HCT116 (cell line): Measurements from ENCODE around the gene RAB6C. TPM values are rescaled to one million over a fixed set of nuclear protein-coding genes. Genes with fewer than 3 reads are reported as not detected.
"Not testable (repeated sequence)": the region's sequence is repeated elsewhere in the genome, so short reads cannot be mapped to it uniquely, and the experiment has no call there.

Experiments used
- ATAC-seq: fragments of 200-7000 bp; cut with Tn5 transposase; 2 replicates; pipeline ENCODE4 v1.9.1; 2020; ENCODE audit warnings: mild to moderate bottlenecking, moderate library complexity
- BruUV-seq: library from RNA; stranded (reverse); fragments of 400-500 nt; replicated peaks from 2 replicates; lab custom pipeline; 2021; lab: Mats Ljungman, UMichigan
- CTCF ChIA-PET: fragments of 300-600 bp; sonication (Branson Sonifier 250); formaldehyde crosslinking; loops from one replicate; lab custom pipeline; 2021; ENCODE audit warnings: antibody characterized with exemption; lab: Charles Lee
- POLR2A ChIA-PET: fragments of 300-600, 350-600 bp; sonication (Branson Sonifier 250); formaldehyde crosslinking; loops from one replicate; lab custom pipeline; 2021; ENCODE audit warnings: antibody characterized with exemption; lab: Charles Lee
- RAD21 ChIA-PET, 2 experiments: fragments of 300-600 bp; sonication (Branson Sonifier 250); formaldehyde crosslinking; loops; one replicate each; lab custom pipeline; 2023; ENCODE audit warnings: low total read pairs in 2 of 2; ENCODE audit not compliant: uncharacterized antibody in 2 of 2, unreplicated experiment in 2 of 2, low non-redundant PET in 1 of 2; lab: Charles Lee
- DNase-seq: peaks from one replicate; pipeline ENCODE4 v3.0.0-alpha.2; 2010; ENCODE audit warnings: low read depth, low spot score
- H2AFZ ChIP-seq: fragments of 200-600 bp; shearing (Covaris generic), sonication (generic); 2 replicates; pipeline ENCODE4 v1.6.1; 2017; ENCODE audit warnings: low read depth, mixed run types, mixed read lengths, antibody characterized with exemption, low read length; ENCODE audit not compliant: poor library complexity, severe bottlenecking
- H3K27ac ChIP-seq: 2 replicates; pipeline ENCODE4 v1.5.1; 2012; ENCODE audit warnings: low read depth, low read length
- H3K27me3 ChIP-seq: fragments of 200-600 bp; sonication (generic); 2 replicates; pipeline ENCODE4 v1.6.1; 2016; ENCODE audit warnings: mixed run types, low read length, mixed read lengths; ENCODE audit not compliant: insufficient read depth
- H3K36me3 ChIP-seq, 2 experiments: fragments of 200-500 bp in 1 of 2; fragments of 200-600 bp in 1 of 2; sonication (Bioruptor generic) in 1 of 2; sonication (generic) in 1 of 2; 2 replicates each; pipeline versions ENCODE4 v1.5.1 to v1.6.1; 2014 to 2016; ENCODE audit warnings: low read length in 2 of 2, inconsistent platforms in 1 of 2, mixed read lengths in 1 of 2, mixed run types in 1 of 2; ENCODE audit not compliant: insufficient read depth in 2 of 2, control insufficient read depth in 1 of 2
- H3K4me1 ChIP-seq, 2 experiments: fragments of 200-600 bp in 1 of 2; sonication (generic) in 1 of 2; 2 replicates each; pipeline versions ENCODE4 v1.5.1 to v1.6.1; 2012 to 2017; ENCODE audit warnings: low read length in 2 of 2, inconsistent platforms in 1 of 2, mild to moderate bottlenecking in 1 of 2, mixed read lengths in 1 of 2, mixed run types in 1 of 2, moderate library complexity in 1 of 2; ENCODE audit not compliant: insufficient read depth in 2 of 2, control insufficient read depth in 1 of 2
- H3K4me2 ChIP-seq: fragments of 200-600 bp; sonication (generic); 2 replicates; pipeline ENCODE4 v1.6.1; 2017; ENCODE audit warnings: mixed run types, low read length, mixed read lengths
- H3K4me3 ChIP-seq, 2 experiments: fragments of 200-600 bp in 1 of 2; sonication (generic) in 1 of 2; replicated peaks in 1 of 2; 2 replicates each; pipeline ENCODE4 v1.5.1; 2011 to 2016; ENCODE audit warnings: low read length in 2 of 2, control low read depth in 1 of 2, low read depth in 1 of 2, mild to moderate bottlenecking in 1 of 2, mixed read lengths in 1 of 2, mixed run types in 1 of 2
- H3K79me2 ChIP-seq: fragments of 200-600 bp; sonication (generic); 2 replicates; pipeline ENCODE4 v1.6.1; 2017; ENCODE audit warnings: mild to moderate bottlenecking, mixed run types, low read length, moderate library complexity, mixed read lengths; ENCODE audit not compliant: insufficient read depth
- H3K9ac ChIP-seq: fragments of 200-600 bp; sonication (generic); 2 replicates; pipeline ENCODE4 v1.6.1; 2016; ENCODE audit warnings: low read length, mixed read lengths
- H3K9me2 ChIP-seq: fragments of 200-600 bp; sonication (generic), shearing (Covaris generic); 2 replicates; pipeline ENCODE4 v1.6.1; 2017; ENCODE audit warnings: mixed run types, mild to moderate bottlenecking, moderate library complexity; ENCODE audit not compliant: insufficient read depth
- H3K9me3 ChIP-seq, 2 experiments: fragments of 200-500 bp in 1 of 2; fragments of 200-600 bp in 1 of 2; sonication (Bioruptor generic) in 1 of 2; sonication (generic) in 1 of 2; 2 replicates each; pipeline ENCODE4 v1.6.1; 2014 to 2017; ENCODE audit warnings: low read length in 2 of 2, mixed read lengths in 2 of 2, inconsistent platforms in 1 of 2, low read depth in 1 of 2, mild to moderate bottlenecking in 1 of 2, mixed run types in 1 of 2, moderate library complexity in 1 of 2; ENCODE audit not compliant: control insufficient read depth in 1 of 2, insufficient read depth in 1 of 2
- H4K20me1 ChIP-seq: fragments of 200-600 bp; sonication (generic), shearing (Covaris generic); 2 replicates; pipeline ENCODE4 v1.6.1; 2017; ENCODE audit warnings: mixed run types, mild to moderate bottlenecking, moderate library complexity; ENCODE audit not compliant: insufficient read depth
- CEBPB ChIP-seq: IDR thresholded peaks from 2 replicates; pipeline ENCODE4 v1.6.1; 2012; ENCODE audit warnings: low read depth
- EZH2phosphoT487 ChIP-seq: fragments of 200-600 bp; IDR thresholded peaks from 2 replicates; pipeline ENCODE4 v1.6.1; 2018; ENCODE audit warnings: antibody characterized with exemption, borderline replicate concordance
- intact Hi-C: fragments of 100-400 bp; cut with micrococcal nuclease; formaldehyde crosslinking; loops from 2 replicates; pipeline ENCODE4 v1.10.0; 2022
- total RNA-seq: library from RNA; stranded (reverse); gene quantifications from one replicate; pipeline ENCODE4 v1.2.1, GENCODE V29; 2021; ENCODE audit not compliant: unreplicated experiment

Gene RAB6C
- total RNA-seq, 1 experiment from 2014 or later = not detected

- TF ChIP-seq EZH2phosphoT487 (no peak), CEBPB (no peak)
Observed at GRCh38 chr2:129945557-129945956, 33.9 kb upstream of the RAB6C start (continued).

GRCh38 chr2:129947712-129948111 lies 31.8 kb upstream of the RAB6C start:
- ATAC-seq, H3K36me3 ChIP-seq, DNase-seq, H3K27ac ChIP-seq, H4K20me1 ChIP-seq, POLR2A ChIA-PET, H3K27me3 ChIP-seq, H3K4me1 ChIP-seq, RAD21 ChIA-PET, CTCF ChIA-PET, BruUV-seq, H3K9me3 ChIP-seq, H3K4me2 ChIP-seq, intact Hi-C loops, H3K9me2 ChIP-seq, H3K79me2 ChIP-seq, H3K9ac ChIP-seq, H2AFZ ChIP-seq, H3K4me3 ChIP-seq: not testable (repeated sequence)

- H3K9me3 ChIP-seq, CTCF ChIA-PET, H3K79me2 ChIP-seq, RAD21 ChIA-PET, H3K4me1 ChIP-seq, ATAC-seq, H3K27me3 ChIP-seq, H4K20me1 ChIP-seq, H3K9ac ChIP-seq, H3K27ac ChIP-seq, H3K4me2 ChIP-seq, H3K4me3 ChIP-seq, intact Hi-C loops, DNase-seq, H3K9me2 ChIP-seq, POLR2A ChIA-PET, H3K36me3 ChIP-seq, BruUV-seq, H2AFZ ChIP-seq: not testable (repeated sequence)
Observed at GRCh38 chr2:129956171-129956570, 23.3 kb upstream of the RAB6C start.
